ENCODE data around the gene FXR1. TPM values are rescaled to one million over a fixed set of nuclear protein-coding genes. Genes with fewer than 3 reads are reported as not detected.

The FXR1 gene
- total RNA-seq, 3 donors from 2014 or later: 52.5 to 131 (median 65.2) TPM

- no peaks in the 10 kb centered on the region for H3K4me1 ChIP-seq (ENCODE audit: low read depth)
- no peak for TF ChIP-seq CTCF (IDR thresholded peaks at IDR 0.05)
- no peaks in the 10 kb centered on the region for H3K36me3 ChIP-seq (ENCODE audit: low read depth)
- intact Hi-C loops (cut with DNase I, micrococcal nuclease): no loop called here
- no peaks in the 10 kb centered on the region for H3K9me3 ChIP-seq
- no peak for ATAC-seq
- no peak for DNase-seq
- H3K4me3 ChIP-seq: no peak overlapping the region
Measured at GRCh38 chr3:180940826-180941225, 28.4 kb downstream of the FXR1 start.

GRCh38 chr3:180947761-180948390 is 35.4 kb downstream of the FXR1 start:
- Histone ChIP-seq H3K36me3 (ENCODE audit: low read depth) (no peaks in the 10 kb centered on the region), H3K9me3 (no peaks in the 10 kb centered on the region)
- no peak for TF ChIP-seq CTCF (IDR thresholded peaks at IDR 0.05)

GRCh38 chr3:180959691-180960090 is 47.2 kb downstream of the FXR1 start:
- H3K4me3 ChIP-seq: no peak overlapping the region
- intact Hi-C loops (cut with DNase I, micrococcal nuclease): no loop called here
- H3K36me3 ChIP-seq (ENCODE audit: low read depth): no peaks in the 10 kb centered on the region
- H3K4me1 ChIP-seq (ENCODE audit: low read depth): no peaks in the 10 kb centered on the region
- TF ChIP-seq CTCF (IDR thresholded peaks at IDR 0.05): no peak
- DNase-seq (no peak), ATAC-seq (no peak)
- no peaks in the 10 kb centered on the region for H3K9me3 ChIP-seq

More at GRCh38 chr3:180947761-180948390, 35.4 kb downstream of the FXR1 start:
- Histone ChIP-seq H3K4me3 (no peak overlapping the region), H3K4me1 (ENCODE audit: low read depth) (no peaks in the 10 kb centered on the region)
- DNase-seq (no peak), ATAC-seq (no peak)
- intact Hi-C loops (cut with DNase I, micrococcal nuclease): no loop called here

- no peaks in the 10 kb centered on the region for H3K4me1 ChIP-seq (ENCODE audit: low read depth)
- H3K4me3 ChIP-seq: no peak overlapping the region
- no peaks in the 10 kb centered on the region for H3K36me3 ChIP-seq (ENCODE audit: low read depth)
- no peak for DNase-seq
- TF ChIP-seq CTCF (IDR thresholded peaks at IDR 0.05): no peak
- ATAC-seq: no peak
- no peaks in the 10 kb centered on the region for H3K9me3 ChIP-seq
- intact Hi-C loops (cut with DNase I, micrococcal nuclease): no loop called here
Measured at GRCh38 chr3:180961087-180961486, 48.6 kb downstream of the FXR1 start.

GRCh38 chr3:180961552-180961951 is 49.1 kb downstream of the FXR1 start:
- no peaks in the 10 kb centered on the region for H3K4me1 ChIP-seq (ENCODE audit: low read depth)
- ATAC-seq: no peak
- intact Hi-C loops (cut with DNase I, micrococcal nuclease): no loop called here
- no peaks in the 10 kb centered on the region for H3K36me3 ChIP-seq (ENCODE audit: low read depth)
- H3K9me3 ChIP-seq: no peaks in the 10 kb centered on the region
- no peak for DNase-seq
- no peak overlapping the region for H3K4me3 ChIP-seq
- TF ChIP-seq CTCF (IDR thresholded peaks at IDR 0.05): no peak

- TF ChIP-seq CTCF (IDR thresholded peaks at IDR 0.05): no peak
- intact Hi-C loops (cut with DNase I, micrococcal nuclease): no loop called here
- Histone ChIP-seq H3K4me1 (ENCODE audit: low read depth) (no peaks in the 10 kb centered on the region), H3K36me3 (ENCODE audit: low read depth) (no peaks in the 10 kb centered on the region), H3K4me3 (no peak overlapping the region), H3K9me3 (no peaks in the 10 kb centered on the region)
- ATAC-seq (no peak), DNase-seq (no peak)
Measured at GRCh38 chr3:180962530-180962929, 50.1 kb downstream of the FXR1 start.
